H1 (cell line): ENCODE data around the gene MBLAC2. TPM values are rescaled to one million over a fixed set of nuclear protein-coding genes. Genes with fewer than 3 reads are reported as not detected.

Experiments used
- CTCF ChIA-PET: fragments of 300-600 bp; sonication (Branson Sonifier 250); formaldehyde crosslinking; loops from one replicate; lab custom pipeline; 2021; ENCODE audit not compliant: partially characterized antibody; lab: Charles Lee
- POLR2A ChIA-PET: fragments of 300-600 bp; sonication (Branson Sonifier 250); formaldehyde crosslinking; loops from one replicate; lab custom pipeline; 2021; ENCODE audit warnings: inconsistent platforms; ENCODE audit not compliant: partially characterized antibody; lab: Charles Lee
- DNase-seq, 2 experiments: peaks; one replicate each; pipeline versions ENCODE4 v3.0.0 to v3.0.0-alpha.2; 2010 to 2022; ENCODE audit warnings: low spot score in 2 of 2, low read depth in 1 of 2, mixed read lengths in 1 of 2
- FAIRE-seq: peaks from 2 replicates; lab custom pipeline; 2011; peaks lifted over from hg19 to GRCh38; lab: Jason Lieb, UNC
- H2AFZ ChIP-seq: 2 replicates; pipeline ENCODE4 v1.8.1; 2012; ENCODE audit warnings: low read length, inconsistent platforms
- H2AK5ac ChIP-seq: 2 replicates; pipeline ENCODE4 v1.6.1; 2013; ENCODE audit warnings: low read depth, low read length
- H2BK120ac ChIP-seq: replicated peaks from 2 replicates; pipeline ENCODE3; 2013; ENCODE audit warnings: low read depth, low read length, inconsistent platforms
- H2BK12ac ChIP-seq: 2 replicates; pipeline ENCODE4 v1.6.1; 2013; ENCODE audit warnings: low read depth, low read length
- H2BK15ac ChIP-seq: 2 replicates; pipeline ENCODE4 v1.6.1; 2013; ENCODE audit warnings: low read length
- H2BK20ac ChIP-seq: 2 replicates; pipeline ENCODE4 v1.6.1; 2013; ENCODE audit warnings: low read length
- H2BK5ac ChIP-seq: 2 replicates; pipeline ENCODE4 v1.6.1; 2013; ENCODE audit warnings: low read depth, low read length
- H3K14ac ChIP-seq: 2 replicates; pipeline ENCODE4 v1.6.1; 2013; ENCODE audit warnings: inconsistent platforms; ENCODE audit not compliant: insufficient read length
- H3K18ac ChIP-seq: 2 replicates; pipeline ENCODE4 v1.6.1; 2013; ENCODE audit warnings: low read length; ENCODE audit errors: extremely low read depth
- H3K23ac ChIP-seq: 2 replicates; pipeline ENCODE4 v1.6.1; 2013; ENCODE audit warnings: inconsistent platforms; ENCODE audit not compliant: insufficient read length
- H3K23me2 ChIP-seq: 2 replicates; pipeline ENCODE4 v1.6.1; 2013; ENCODE audit warnings: low read depth, low read length
- H3K27ac ChIP-seq: 2 replicates; pipeline ENCODE4 v1.6.1; 2011; ENCODE audit warnings: low read depth, low read length, inconsistent platforms
- H3K27me3 ChIP-seq, 4 experiments: replicated peaks in 1 of 4; 1 replicate in 1 of 4; 2 replicates in 3 of 4; pipeline versions ENCODE4 v1.6.1 to v1.8.1; 2011 to 2013; ENCODE audit warnings: low read length in 3 of 4, mild to moderate bottlenecking in 3 of 4, inconsistent platforms in 2 of 4, mixed read lengths in 2 of 4, moderate library complexity in 1 of 4; ENCODE audit not compliant: control insufficient read depth in 3 of 4, insufficient read depth in 3 of 4; ENCODE audit errors: extremely low read depth in 1 of 4
- H3K36me3 ChIP-seq, 4 experiments: 2 replicates each; pipeline versions ENCODE4 v1.6.1 to v1.8.1; 2011 to 2013; ENCODE audit warnings: mild to moderate bottlenecking in 4 of 4, low read length in 3 of 4, moderate library complexity in 2 of 4, control low read depth in 1 of 4, inconsistent platforms in 1 of 4; ENCODE audit not compliant: insufficient read depth in 4 of 4, control insufficient read depth in 2 of 4
- H3K4ac ChIP-seq: replicated peaks from 2 replicates; pipeline ENCODE3; 2013; ENCODE audit warnings: low read length, low read depth, mixed read lengths, inconsistent platforms; ENCODE audit not compliant: insufficient read length
- H3K4me1 ChIP-seq, 4 experiments: replicated peaks in 1 of 4; 1 replicate in 1 of 4; 2 replicates in 3 of 4; pipeline versions ENCODE4 v1.6.1 to v1.8.1; 2011 to 2013; ENCODE audit warnings: low read length in 3 of 4, inconsistent platforms in 2 of 4, mixed read lengths in 1 of 4; ENCODE audit not compliant: insufficient read depth in 4 of 4, control insufficient read depth in 3 of 4
- H3K4me2 ChIP-seq, 2 experiments: 2 replicates each; pipeline versions ENCODE4 v1.6.1 to v1.8.1; 2011 to 2013; ENCODE audit warnings: low read depth in 2 of 2, low read length in 2 of 2, control low read depth in 1 of 2, inconsistent platforms in 1 of 2, mild to moderate bottlenecking in 1 of 2; ENCODE audit not compliant: insufficient read depth in 1 of 2
- H3K4me3 ChIP-seq, 4 experiments: fragments of 200-600, 300-600 bp in 1 of 4; sonication (generic), shearing (Covaris generic), sonication (Bioruptor Twin) in 1 of 4; 2 replicates each; pipeline versions ENCODE4 v1.5.1 to v1.8.1; 2011 to 2016; ENCODE audit warnings: low read length in 4 of 4, low read depth in 3 of 4, control low read depth in 2 of 4, inconsistent platforms in 2 of 4, mild to moderate bottlenecking in 2 of 4, mixed read lengths in 1 of 4, moderate library complexity in 1 of 4; ENCODE audit not compliant: insufficient read depth in 2 of 4; ENCODE audit errors: extremely low read depth in 1 of 4
- H3K56ac ChIP-seq: replicated peaks from 2 replicates; pipeline ENCODE3; 2013; ENCODE audit warnings: low read depth, mild to moderate bottlenecking, mixed read lengths, low read length, inconsistent platforms; ENCODE audit not compliant: insufficient read length
- H3K79me1 ChIP-seq: 2 replicates; pipeline ENCODE4 v1.6.1; 2013; ENCODE audit warnings: low read depth, low read length, control low read depth
- H3K79me2 ChIP-seq, 2 experiments: 2 replicates each; pipeline versions ENCODE4 v1.6.1 to v1.8.1; 2012 to 2013; ENCODE audit warnings: low read length in 2 of 2, mild to moderate bottlenecking in 2 of 2, inconsistent platforms in 1 of 2; ENCODE audit not compliant: insufficient read depth in 2 of 2, control insufficient read depth in 1 of 2
- H3K9ac ChIP-seq, 4 experiments: replicated peaks in 1 of 4; 1 replicate in 1 of 4; 2 replicates in 3 of 4; pipeline versions ENCODE4 v1.6.1 to v1.8.1; 2011 to 2013; ENCODE audit warnings: low read depth in 3 of 4, low read length in 3 of 4, control low read depth in 2 of 4, mild to moderate bottlenecking in 2 of 4, moderate library complexity in 2 of 4, inconsistent platforms in 1 of 4; ENCODE audit errors: extremely low read depth in 1 of 4
- H3K9me3 ChIP-seq, 2 experiments: 2 replicates each; pipeline versions ENCODE4 v1.6.1 to v1.8.1; 2012 to 2013; ENCODE audit warnings: mild to moderate bottlenecking in 2 of 2, moderate library complexity in 2 of 2, control low read depth in 1 of 2, inconsistent platforms in 1 of 2, low read depth in 1 of 2, low read length in 1 of 2, mixed read lengths in 1 of 2; ENCODE audit not compliant: insufficient read depth in 2 of 2
- H4K20me1 ChIP-seq, 2 experiments: replicated peaks in 1 of 2; 2 replicates each; pipeline versions ENCODE3 to v1.8.1; 2011 to 2013; ENCODE audit warnings: inconsistent platforms in 2 of 2, low read length in 2 of 2, mild to moderate bottlenecking in 1 of 2; ENCODE audit not compliant: insufficient read depth in 2 of 2, control insufficient read depth in 1 of 2
- H4K5ac ChIP-seq: 2 replicates; pipeline ENCODE4 v1.6.1; 2013; ENCODE audit warnings: low read length, low read depth, mixed read lengths, inconsistent platforms; ENCODE audit not compliant: insufficient read length
- H4K8ac ChIP-seq: 2 replicates; pipeline ENCODE4 v1.8.0; 2013; ENCODE audit warnings: mild to moderate bottlenecking, moderate library complexity, low read length, inconsistent platforms; ENCODE audit not compliant: insufficient read depth; ENCODE audit errors: extremely low read depth
- H4K91ac ChIP-seq: replicated peaks from 2 replicates; pipeline ENCODE3; 2013; ENCODE audit warnings: low read length, mixed read lengths, inconsistent platforms; ENCODE audit not compliant: insufficient read length
- WGBS, 2 experiments: shearing (Covaris generic) in 1 of 2; methylation state at CpG; one replicate each; pipeline versions ENCODE4 v1.1.6 to v1.1.7; 2013 to 2015; ENCODE audit warnings: low lambda C conversion rate in 2 of 2, mixed read lengths in 2 of 2, inconsistent platforms in 1 of 2, low coverage in 1 of 2, missing lambda C conversion rate in 1 of 2; ENCODE audit not compliant: insufficient replicate concordance in 2 of 2, insufficient coverage in 1 of 2, insufficient read length in 1 of 2; ENCODE audit errors: extremely low coverage in 1 of 2, missing lambda C conversion rate in 1 of 2; 5-methylcytosine and 5-hydroxymethylcytosine counted together
- polyA plus RNA-seq, 7 experiments: library from polyadenylated mRNA; depleted of rRNA in 3 of 7; stranded (reverse) in 5 of 7; unstranded in 2 of 7; fragments of >200 nt in 5 of 7; fragments of 200-250 nt in 2 of 7; gene quantifications; 1 replicate in 5 of 7; 2 replicates in 1 of 7; 4 replicates in 1 of 7; pipeline versions ENCODE4 v1.2.1 to v1.2.3, GENCODE V29; 2011 to 2013; ENCODE audit warnings: missing spikeins in 2 of 7, mixed read lengths in 2 of 7
- total RNA-seq: library from RNA; stranded (reverse); fragmentation: NEBNext Ultra II Directional; extraction: Animal tissue kit (Norgen Biotek cat#: 25700); gene quantifications from 2 replicates; pipeline ENCODE4 v1.2.1, GENCODE V29; 2021

The MBLAC2 gene
- total and polyA plus RNA-seq, 2 of the 8 experiments (the other 6 are each of a cell fraction or from before 2014, with no cell fraction given): 2.8 to 6.7 TPM

GRCh38 chr5:90519081-90519480, 44.5 kb upstream of the MBLAC2 start:
- H3K23ac ChIP-seq: no peak overlapping the region
- no peak overlapping the region for H2BK12ac ChIP-seq
- H3K9me3 ChIP-seq: no peaks in the 10 kb centered on the region
- H4K20me1 ChIP-seq: peaks cover 0 to 2% of the 10 kb centered on the region in 2 experiments
- H4K8ac ChIP-seq: no peak overlapping the region
- H2AK5ac ChIP-seq: no peak overlapping the region
- no peaks in the 10 kb centered on the region for H3K79me2 ChIP-seq
- no peak overlapping the region for H2BK20ac ChIP-seq
- no peak overlapping the region for H3K27ac ChIP-seq
- peaks cover 0 to 31% (median 1%) of the 10 kb centered on the region in 4 experiments; a peak in 3 of 8 replicates for H3K36me3 ChIP-seq
- H3K14ac ChIP-seq: no peak overlapping the region
- no peaks in the 10 kb centered on the region; the same call in 1 of the 2 replicates for H3K79me1 ChIP-seq
- H3K9ac ChIP-seq: no peak overlapping the region
- no peak overlapping the region for H3K56ac ChIP-seq
- no peak overlapping the region for H3K4me3 ChIP-seq
- no peaks in the 10 kb centered on the region for H3K27me3 ChIP-seq
- H4K5ac ChIP-seq: no peak overlapping the region
- no peaks in the 10 kb centered on the region for H3K4me1 ChIP-seq
- no peak overlapping the region for H2BK15ac ChIP-seq
- FAIRE-seq (no peak), DNase-seq (no peak)
- no peaks in the 10 kb centered on the region; the same call in 1 of the 2 replicates for H3K23me2 ChIP-seq
- ChIA-PET CTCF (interaction anchor here (1.1 to 1.5 kb wide), 2 partner anchors 8 to 9 kb away, joined by 3 to 5 read pairs; no protein-coding TSS in a partner anchor), POLR2A (interaction anchor here (1.3 kb wide), 1 partner anchor 9 kb away, joined by 9 read pairs; no protein-coding TSS in a partner anchor)
- H2BK5ac ChIP-seq: no peak overlapping the region
- no peak overlapping the region for H2BK120ac ChIP-seq
- no peak overlapping the region for H4K91ac ChIP-seq
- WGBS, 2 experiments: 92% methylated on average over 7 of the region's 7 CpGs; no CpG with 5 or more reads in 1 of the 2 experiments
- no peak overlapping the region for H3K4me2 ChIP-seq
- no peak overlapping the region for H3K4ac ChIP-seq
- H2AFZ ChIP-seq: no peak overlapping the region
- H3K18ac ChIP-seq: no peak overlapping the region
